Muscle of leg (tissue), 11 donors: ENCODE results near the gene LTBP2. TPM values are rescaled to one million over a fixed set of nuclear protein-coding genes. Genes with fewer than 3 reads are reported as not detected.

Experiments used
- DNase-seq: peaks from one replicate; pipeline ENCODE4 v3.0.0; 2013
- H3K27ac ChIP-seq: one replicate; pipeline ENCODE4 v1.5.1; 2013; ENCODE audit warnings: mild to moderate bottlenecking, low read length, control low read depth
- H3K27me3 ChIP-seq: one replicate; pipeline ENCODE4 v1.6.1; 2013; ENCODE audit warnings: low read length; ENCODE audit not compliant: control insufficient read depth, insufficient read depth
- H3K36me3 ChIP-seq: one replicate; pipeline ENCODE4 v1.6.1; 2013; ENCODE audit warnings: low read length; ENCODE audit not compliant: control insufficient read depth, insufficient read depth
- H3K4me1 ChIP-seq: one replicate; pipeline ENCODE4 v1.6.1; 2013; ENCODE audit warnings: low read length; ENCODE audit not compliant: control insufficient read depth, insufficient read depth
- H3K4me3 ChIP-seq: one replicate; pipeline ENCODE4 v1.5.1; 2013; ENCODE audit warnings: low read length, control low read depth
- H3K9me3 ChIP-seq: replicated peaks from 2 replicates; pipeline ENCODE4 v1.6.1; 2013; ENCODE audit warnings: low read depth, low read length; ENCODE audit not compliant: control insufficient read depth
- WGBS: methylation state at CpG from one replicate; pipeline ENCODE4 v1.1.5; 2013; ENCODE audit warnings: missing lambda C conversion rate; ENCODE audit not compliant: insufficient coverage; 5-methylcytosine and 5-hydroxymethylcytosine counted together
- polyA plus RNA-seq, 8 donors: library from polyadenylated mRNA; unstranded; fragments of 120-200 nt; gene quantifications; one replicate each; pipeline versions ENCODE4 v1.2.1 to v1.2.3, GENCODE V29; 2013; ENCODE audit warnings: inconsistent platforms in 1 of 8, low replicate concordance in 1 of 8; ENCODE audit not compliant: insufficient read length in 8 of 8, insufficient read depth in 1 of 8
- total RNA-seq: library from RNA; stranded (reverse); fragments of 120-200 nt; gene quantifications from one replicate; pipeline ENCODE4 v1.2.4, GENCODE V29; 2013

Gene LTBP2
- total and polyA plus RNA-seq, 9 donors: 4.9 to 19.2 (median 10.4) TPM

GRCh38 chr14:74574090-74574433, 38.0 kb downstream of the LTBP2 start:
- H3K27ac ChIP-seq: no peak overlapping the region
- H3K4me1 ChIP-seq: peaks cover 35% of the 10 kb centered on the region
- no peak for DNase-seq
- H3K4me3 ChIP-seq: no peak overlapping the region
- no peaks in the 10 kb centered on the region for H3K36me3 ChIP-seq
- 96% methylated on average over 3 of the region's 4 CpGs for WGBS
- H3K27me3 ChIP-seq: no peaks in the 10 kb centered on the region
- H3K9me3 ChIP-seq: no peaks in the 10 kb centered on the region

GRCh38 chr14:74573421-74574089, 38.5 kb downstream of the LTBP2 start:
- peaks cover 40% of the 10 kb centered on the region for H3K4me1 ChIP-seq
- no peaks in the 10 kb centered on the region for H3K27me3 ChIP-seq
- peak overlapping the region; percentile 64 for H3K27ac ChIP-seq
- no peak overlapping the region for H3K4me3 ChIP-seq
- DNase-seq: no peak
- no peaks in the 10 kb centered on the region for H3K36me3 ChIP-seq
- H3K9me3 ChIP-seq: no peaks in the 10 kb centered on the region
- WGBS: 78% methylated on average over 8 of the region's 13 CpGs

- 27% methylated on average over 13 of the region's 15 CpGs for WGBS
- no peaks in the 10 kb centered on the region for H3K27me3 ChIP-seq
- peak; percentile 72 for DNase-seq
- H3K27ac ChIP-seq: peak overlapping the region; percentile 73
- no peaks in the 10 kb centered on the region for H3K36me3 ChIP-seq
- H3K9me3 ChIP-seq: no peaks in the 10 kb centered on the region
- no peak overlapping the region for H3K4me3 ChIP-seq
- peaks cover 43% of the 10 kb centered on the region for H3K4me1 ChIP-seq
These were observed 39.2 kb downstream of the LTBP2 start for GRCh38 chr14:74572726-74573301.

- WGBS: 0% methylated on average over 1 of the region's 8 CpGs
- Histone ChIP-seq H3K27ac (peak overlapping the region; percentile 73), H3K4me1 (peaks cover 50% of the 10 kb centered on the region), H3K4me3 (no peak overlapping the region), H3K27me3 (no peaks in the 10 kb centered on the region), H3K9me3 (no peaks in the 10 kb centered on the region), H3K36me3 (no peaks in the 10 kb centered on the region)
- DNase-seq: peak; percentile 74
These were observed 39.9 kb downstream of the LTBP2 start for GRCh38 chr14:74571901-74572725.

- no peak for DNase-seq
- Histone ChIP-seq H3K36me3 (no peaks in the 10 kb centered on the region), H3K27ac (peak overlapping the region; percentile 0), H3K9me3 (no peaks in the 10 kb centered on the region), H3K4me1 (peaks cover 57% of the 10 kb centered on the region), H3K27me3 (peaks cover under 1% of the 10 kb centered on the region), H3K4me3 (no peak overlapping the region)
- whole genome bisulfite sequencing: 12% methylated on average over 5 of the region's 9 CpGs
These were observed 40.6 kb downstream of the LTBP2 start for GRCh38 chr14:74571441-74571841.

GRCh38 chr14:74570696-74571095, 41.3 kb downstream of the LTBP2 start:
- Histone ChIP-seq H3K27me3 (peaks cover 3% of the 10 kb centered on the region), H3K36me3 (no peaks in the 10 kb centered on the region), H3K27ac (no peak overlapping the region), H3K9me3 (no peaks in the 10 kb centered on the region), H3K4me1 (peaks cover 61% of the 10 kb centered on the region), H3K4me3 (no peak overlapping the region)
- WGBS: 57% methylated on average over 1 of the region's 5 CpGs
- DNase-seq: no peak

- H3K4me1 ChIP-seq: peaks cover 61% of the 10 kb centered on the region
- peak; percentile 68 for DNase-seq
- 49% methylated on average over 4 of the region's 8 CpGs for WGBS
- H3K4me3 ChIP-seq: no peak overlapping the region
- no peak overlapping the region for H3K27ac ChIP-seq
- peaks cover 3% of the 10 kb centered on the region for H3K27me3 ChIP-seq
- no peaks in the 10 kb centered on the region for H3K9me3 ChIP-seq
- H3K36me3 ChIP-seq: no peaks in the 10 kb centered on the region
These were observed 42.0 kb downstream of the LTBP2 start for GRCh38 chr14:74569806-74570591.

- peaks cover 61% of the 10 kb centered on the region for H3K4me1 ChIP-seq
- DNase-seq: no peak
- no peaks in the 10 kb centered on the region for H3K9me3 ChIP-seq
- no peak overlapping the region for H3K4me3 ChIP-seq
- H3K27me3 ChIP-seq: peaks cover 3% of the 10 kb centered on the region
- no peaks in the 10 kb centered on the region for H3K36me3 ChIP-seq
- no peak overlapping the region for H3K27ac ChIP-seq
- WGBS: 83% methylated on average over 2 of the region's 2 CpGs
These were observed 42.6 kb downstream of the LTBP2 start for GRCh38 chr14:74569387-74569786.

GRCh38 chr14:74568911-74569310, 43.1 kb downstream of the LTBP2 start:
- no peaks in the 10 kb centered on the region for H3K9me3 ChIP-seq
- peaks cover 3% of the 10 kb centered on the region for H3K27me3 ChIP-seq
- H3K27ac ChIP-seq: peak overlapping the region; percentile 11
- H3K4me3 ChIP-seq: no peak overlapping the region
- WGBS: 29% methylated on average over 1 of the region's 3 CpGs
- no peaks in the 10 kb centered on the region for H3K36me3 ChIP-seq
- H3K4me1 ChIP-seq: peaks cover 61% of the 10 kb centered on the region
- peak; percentile 85 for DNase-seq

GRCh38 chr14:74568380-74568649, 43.7 kb downstream of the LTBP2 start:
- H3K27ac ChIP-seq: no peak overlapping the region
- peaks cover 60% of the 10 kb centered on the region for H3K4me1 ChIP-seq
- H3K4me3 ChIP-seq: no peak overlapping the region
- no peak for DNase-seq
- 35% methylated on average over 3 of the region's 3 CpGs for WGBS
- H3K36me3 ChIP-seq: no peaks in the 10 kb centered on the region
- peaks cover 3% of the 10 kb centered on the region for H3K27me3 ChIP-seq
- no peaks in the 10 kb centered on the region for H3K9me3 ChIP-seq
